Loucy (cell line): ENCODE results near the gene ZNF436.

Source experiments
- EZH2phosphoT487 ChIP-seq: fragments of 200-600 bp; IDR thresholded peaks from 2 replicates; pipeline ENCODE4 v1.6.1; 2018; ENCODE audit warnings: antibody characterized with exemption, mild to moderate bottlenecking, moderate library complexity, borderline replicate concordance
- TF ChIP-seq, protein P1 (sequence below): fragments of 200-600 bp; sonication (generic); conservative IDR thresholded peaks from 2 replicates; pipeline ENCODE4 v1.5.1; 2014; ENCODE audit warnings: mild to moderate bottlenecking, antibody characterized with exemption, low read length

DNA sequence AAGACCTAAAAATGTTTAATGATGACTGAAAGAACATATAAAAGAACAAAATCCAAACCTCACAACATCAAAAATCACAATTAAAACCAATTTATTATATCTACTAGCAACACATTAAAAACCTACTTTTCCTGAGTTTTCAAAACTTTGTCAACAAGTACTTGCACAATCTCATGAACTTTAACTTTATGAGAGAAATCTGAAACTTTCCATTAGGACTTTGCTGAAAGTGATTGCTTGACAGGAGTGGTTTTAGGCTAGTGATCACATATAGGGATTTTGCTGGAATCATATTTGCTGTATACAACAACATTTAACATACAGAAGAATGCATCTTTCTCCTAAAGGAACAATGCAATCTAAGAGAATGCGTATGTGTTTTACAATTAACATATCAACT lies 38.8 kb downstream of the ZNF436 start:
- TF ChIP-seq, protein P1, sequence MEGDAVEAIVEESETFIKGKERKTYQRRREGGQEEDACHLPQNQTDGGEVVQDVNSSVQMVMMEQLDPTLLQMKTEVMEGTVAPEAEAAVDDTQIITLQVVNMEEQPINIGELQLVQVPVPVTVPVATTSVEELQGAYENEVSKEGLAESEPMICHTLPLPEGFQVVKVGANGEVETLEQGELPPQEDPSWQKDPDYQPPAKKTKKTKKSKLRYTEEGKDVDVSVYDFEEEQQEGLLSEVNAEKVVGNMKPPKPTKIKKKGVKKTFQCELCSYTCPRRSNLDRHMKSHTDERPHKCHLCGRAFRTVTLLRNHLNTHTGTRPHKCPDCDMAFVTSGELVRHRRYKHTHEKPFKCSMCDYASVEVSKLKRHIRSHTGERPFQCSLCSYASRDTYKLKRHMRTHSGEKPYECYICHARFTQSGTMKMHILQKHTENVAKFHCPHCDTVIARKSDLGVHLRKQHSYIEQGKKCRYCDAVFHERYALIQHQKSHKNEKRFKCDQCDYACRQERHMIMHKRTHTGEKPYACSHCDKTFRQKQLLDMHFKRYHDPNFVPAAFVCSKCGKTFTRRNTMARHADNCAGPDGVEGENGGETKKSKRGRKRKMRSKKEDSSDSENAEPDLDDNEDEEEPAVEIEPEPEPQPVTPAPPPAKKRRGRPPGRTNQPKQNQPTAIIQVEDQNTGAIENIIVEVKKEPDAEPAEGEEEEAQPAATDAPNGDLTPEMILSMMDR = no peak
- TF ChIP-seq EZH2phosphoT487 = no peak
